ENCODE measurements around the gene SPEM2. TPM values are rescaled to one million over a fixed set of nuclear protein-coding genes. Genes with fewer than 3 reads are reported as not detected.

Gene SPEM2
- total and polyA plus RNA-seq, 4 donors = not detected

- Histone ChIP-seq H3K27ac (ENCODE audit: low read depth in 1 of 2, low read length in 1 of 2) (no peak overlapping the region), H3K27me3 (ENCODE audit: control insufficient read depth in 3 of 3, insufficient read depth in 3 of 3, low read length in 2 of 3) (no peaks in the 10 kb centered on the region), H3K36me3 (ENCODE audit: control insufficient read depth in 4 of 4, insufficient read depth in 4 of 4, low read length in 4 of 4) (peaks cover 0 to 7% (median 0%) of the 10 kb centered on the region in 4 donors), H3K4me3 (no peak overlapping the region), H3K9ac (ENCODE audit: insufficient read depth in 1 of 2, low read length in 2 of 2) (no peak overlapping the region), H3K4me1 (ENCODE audit: control insufficient read depth in 5 of 5, insufficient read depth in 5 of 5, low read length in 5 of 5) (peaks cover 0 to 12% (median 0%) of the 10 kb centered on the region in 5 donors), H3K9me3 (ENCODE audit: control insufficient read depth in 4 of 4, insufficient read depth in 3 of 4, low read length in 3 of 4) (no peaks in the 10 kb centered on the region)
- no peak for DNase-seq
- no peak for ATAC-seq (ENCODE audit: insufficient read depth, low FRiP score)
- TF ChIP-seq CTCF (IDR thresholded peaks at IDR 0.05; ENCODE audit: control extremely low read depth, extremely low read depth) = no peak
- WGBS, 2 donors = 96 to 97% methylated on average over 16 of the region's 16 CpGs
Observed at GRCh38 chr17:7421186-7421585, 4.2 kb upstream of the SPEM2 start.

- no peak for ATAC-seq (ENCODE audit: insufficient read depth, low FRiP score)
- peak in 1 of 3 donors; percentile 34 for DNase-seq
- H3K36me3 ChIP-seq (ENCODE audit: control insufficient read depth in 4 of 4, insufficient read depth in 4 of 4, low read length in 4 of 4) = no peaks in the 10 kb centered on the region
- no peak overlapping the region for H3K4me3 ChIP-seq
- no peaks in the 10 kb centered on the region for H3K27me3 ChIP-seq (ENCODE audit: control insufficient read depth in 3 of 3, insufficient read depth in 3 of 3, low read length in 2 of 3)
- H3K9me3 ChIP-seq (ENCODE audit: control insufficient read depth in 4 of 4, insufficient read depth in 3 of 4, low read length in 3 of 4) = no peaks in the 10 kb centered on the region
- peaks cover 0 to 12% (median 0%) of the 10 kb centered on the region in 5 donors for H3K4me1 ChIP-seq (ENCODE audit: control insufficient read depth in 5 of 5, insufficient read depth in 5 of 5, low read length in 5 of 5)
- no peak for TF ChIP-seq CTCF (IDR thresholded peaks at IDR 0.05; ENCODE audit: control extremely low read depth, extremely low read depth)
- no peak overlapping the region for H3K9ac ChIP-seq (ENCODE audit: insufficient read depth in 1 of 2, low read length in 2 of 2)
- 57 to 85% methylated on average over 4 of the region's 4 CpGs for WGBS, 2 donors
- no peak overlapping the region for H3K27ac ChIP-seq (ENCODE audit: low read depth in 1 of 2, low read length in 1 of 2)
Observed at GRCh38 chr17:7423679-7424078, 1.7 kb upstream of the SPEM2 start.

- no peak overlapping the region for H3K27ac ChIP-seq (ENCODE audit: low read depth in 1 of 2, low read length in 1 of 2)
- H3K9ac ChIP-seq (ENCODE audit: insufficient read depth in 1 of 2, low read length in 2 of 2) = no peak overlapping the region
- no peaks in the 10 kb centered on the region for H3K4me1 ChIP-seq (ENCODE audit: control insufficient read depth in 5 of 5, insufficient read depth in 5 of 5, low read length in 5 of 5)
- no peaks in the 10 kb centered on the region for H3K27me3 ChIP-seq (ENCODE audit: control insufficient read depth in 3 of 3, insufficient read depth in 3 of 3, low read length in 2 of 3)
- no peak overlapping the region for H3K4me3 ChIP-seq
- ATAC-seq (ENCODE audit: insufficient read depth, low FRiP score) (no peak), DNase-seq (no peak)
- no peaks in the 10 kb centered on the region for H3K9me3 ChIP-seq (ENCODE audit: control insufficient read depth in 4 of 4, insufficient read depth in 3 of 4, low read length in 3 of 4)
- WGBS, 2 donors = 86 to 88% methylated on average over 8 of the region's 8 CpGs
- H3K36me3 ChIP-seq (ENCODE audit: control insufficient read depth in 4 of 4, insufficient read depth in 4 of 4, low read length in 4 of 4) = no peaks in the 10 kb centered on the region
- no peak for TF ChIP-seq CTCF (IDR thresholded peaks at IDR 0.05; ENCODE audit: control extremely low read depth, extremely low read depth)
Observed at GRCh38 chr17:7425756-7426155, 340 bp downstream of the SPEM2 start.

GRCh38 chr17:7426203-7426863, 917 bp downstream of the SPEM2 start:
- 93 to 96% methylated on average over 33 of the region's 33 CpGs for WGBS, 2 donors
- ATAC-seq (ENCODE audit: insufficient read depth, low FRiP score) = no peak

More at GRCh38 chr17:7426203-7426863, 917 bp downstream of the SPEM2 start:
- no peak overlapping the region for H3K9ac ChIP-seq (ENCODE audit: insufficient read depth in 1 of 2, low read length in 2 of 2)
- no peaks in the 10 kb centered on the region for H3K9me3 ChIP-seq (ENCODE audit: control insufficient read depth in 4 of 4, insufficient read depth in 3 of 4, low read length in 3 of 4)
- TF ChIP-seq CTCF (IDR thresholded peaks at IDR 0.05; ENCODE audit: control extremely low read depth, extremely low read depth) = no peak
- no peak overlapping the region for H3K4me3 ChIP-seq
- no peaks in the 10 kb centered on the region for H3K36me3 ChIP-seq (ENCODE audit: control insufficient read depth in 4 of 4, insufficient read depth in 4 of 4, low read length in 4 of 4)
- no peak for DNase-seq
- no peaks in the 10 kb centered on the region for H3K4me1 ChIP-seq (ENCODE audit: control insufficient read depth in 5 of 5, insufficient read depth in 5 of 5, low read length in 5 of 5)
- no peak overlapping the region for H3K27ac ChIP-seq (ENCODE audit: low read depth in 1 of 2, low read length in 1 of 2)
- no peaks in the 10 kb centered on the region for H3K27me3 ChIP-seq (ENCODE audit: control insufficient read depth in 3 of 3, insufficient read depth in 3 of 3, low read length in 2 of 3)

Measured in lung (tissue), 12 donors.